ENCODE measurements around the gene TSPYL4.

Gene TSPYL4

GRCh38 chr6:116266803-116267202 lies 12.9 kb upstream of the TSPYL4 start:
- Histone ChIP-seq H3K4me1 (peaks cover 3 to 11% (median 9%) of the 10 kb centered on the region in 10 experiments; a peak in 18 of 20 replicates), H3K27ac (no peak overlapping the region)
- no peak for TF ChIP-seq Cebpa-rat (IDR thresholded peaks at IDR 0.05)

GRCh38 chr6:116265041-116265829 lies 11.4 kb upstream of the TSPYL4 start:
- peaks cover 25 to 52% (median 42%) of the 10 kb centered on the region in 11 experiments for H3K9me3 ChIP-seq (replicated peaks in 1 of 11)
- H3K27ac ChIP-seq = no peak overlapping the region
- peaks cover 3 to 11% (median 9%) of the 10 kb centered on the region in 10 experiments; a peak in 18 of 20 replicates for H3K4me1 ChIP-seq
- H4K20me1 ChIP-seq = no peaks in the 10 kb centered on the region; a peak in 1 of 22 replicates
- no peaks in the 10 kb centered on the region for H3K27me3 ChIP-seq
- peaks cover 24 to 57% (median 50%) of the 10 kb centered on the region in 11 experiments; a peak in 21 of 22 replicates for H3K36me3 ChIP-seq
- no peak overlapping the region for H3K9ac ChIP-seq
- no peak overlapping the region for H3K4me2 ChIP-seq
- no peak for TF ChIP-seq Cebpa-rat (IDR thresholded peaks at IDR 0.05)
- H3K4me3 ChIP-seq = no peak overlapping the region

More at GRCh38 chr6:116266803-116267202, 12.9 kb upstream of the TSPYL4 start:
- Histone ChIP-seq H3K9me3 (replicated peaks in 1 of 11) (peaks cover 25 to 38% (median 33%) of the 10 kb centered on the region in 11 experiments), H3K4me3 (no peak overlapping the region), H3K27me3 (no peaks in the 10 kb centered on the region), H3K4me2 (no peak overlapping the region), H3K36me3 (peaks cover 24 to 44% (median 39%) of the 10 kb centered on the region in 11 experiments), H4K20me1 (no peaks in the 10 kb centered on the region; a peak in 1 of 22 replicates), H3K9ac (no peak overlapping the region)

- Histone ChIP-seq H3K4me1 (peaks cover 3 to 9% (median 9%) of the 10 kb centered on the region in 10 experiments; a peak in 18 of 20 replicates), H3K9me3 (replicated peaks in 1 of 11) (peaks cover 25 to 54% (median 42%) of the 10 kb centered on the region in 11 experiments), H3K36me3 (peaks cover 30 to 72% (median 59%) of the 10 kb centered on the region in 11 experiments; a peak in 21 of 22 replicates), H3K27ac (no peak overlapping the region), H3K9ac (no peak overlapping the region), H3K4me3 (no peak overlapping the region), H3K4me2 (no peak overlapping the region), H3K27me3 (no peaks in the 10 kb centered on the region), H4K20me1 (no peaks in the 10 kb centered on the region; a peak in 1 of 22 replicates)
- TF ChIP-seq Cebpa-rat (IDR thresholded peaks at IDR 0.05) = no peak
Measured at GRCh38 chr6:116263353-116263752, 9.5 kb upstream of the TSPYL4 start.

GRCh38 chr6:116258520-116258919 lies 4.6 kb upstream of the TSPYL4 start:
- H3K9ac ChIP-seq = no peak overlapping the region
- peaks cover 14 to 35% (median 28%) of the 10 kb centered on the region in 11 experiments for H3K9me3 ChIP-seq (replicated peaks in 1 of 11)
- H3K27me3 ChIP-seq = no peaks in the 10 kb centered on the region
- no peaks in the 10 kb centered on the region for H4K20me1 ChIP-seq
- no peak for TF ChIP-seq Cebpa-rat (IDR thresholded peaks at IDR 0.05)
- peaks cover 10 to 17% (median 13%) of the 10 kb centered on the region in 10 experiments for H3K4me1 ChIP-seq
- peaks cover 13 to 45% (median 32%) of the 10 kb centered on the region in 11 experiments; a peak in 20 of 22 replicates for H3K36me3 ChIP-seq
- no peak overlapping the region for H3K4me3 ChIP-seq
- no peak overlapping the region for H3K4me2 ChIP-seq
- no peak overlapping the region for H3K27ac ChIP-seq

GRCh38 chr6:116256694-116257093 lies 2.8 kb upstream of the TSPYL4 start:
- TF ChIP-seq Cebpa-rat (IDR thresholded peaks at IDR 0.05) = no peak
- no peaks in the 10 kb centered on the region; a peak in 1 of 22 replicates for H4K20me1 ChIP-seq
- H3K36me3 ChIP-seq = peaks cover 7 to 43% (median 26%) of the 10 kb centered on the region in 11 experiments; a peak in 18 of 22 replicates
- H3K4me1 ChIP-seq = peaks cover 26 to 33% (median 29%) of the 10 kb centered on the region in 10 experiments
- H3K4me2 ChIP-seq = no peak overlapping the region
- H3K27ac ChIP-seq = no peak overlapping the region
- H3K9me3 ChIP-seq (replicated peaks in 1 of 11) = peaks cover 0 to 16% (median 9%) of the 10 kb centered on the region in 11 experiments; a peak in 13 of 22 replicates
- no peak overlapping the region for H3K9ac ChIP-seq
- H3K27me3 ChIP-seq = no peaks in the 10 kb centered on the region
- H3K4me3 ChIP-seq = no peak overlapping the region

GRCh38 chr6:116255246-116255800 lies 1.4 kb upstream of the TSPYL4 start:
- H3K36me3 ChIP-seq = peaks cover 4 to 30% (median 17%) of the 10 kb centered on the region in 11 experiments; a peak in 14 of 22 replicates
- H3K9ac ChIP-seq = peak overlapping the region in 10 of 11 experiments; percentile 85 to 93 (median 91); a peak in 17 of 22 replicates
- TF ChIP-seq Cebpa-rat (IDR thresholded peaks at IDR 0.05) = no peak
- H3K9me3 ChIP-seq (replicated peaks in 1 of 11) = peaks cover 0 to 7% (median 0%) of the 10 kb centered on the region in 11 experiments; a peak in 3 of 22 replicates
- H4K20me1 ChIP-seq = peaks cover 0 to 9% (median 0%) of the 10 kb centered on the region in 11 experiments; a peak in 4 of 22 replicates
- peaks cover 38 to 47% (median 43%) of the 10 kb centered on the region in 10 experiments for H3K4me1 ChIP-seq
- no peaks in the 10 kb centered on the region for H3K27me3 ChIP-seq
- peak overlapping the region in 7 of 10 experiments; percentile 89 to 98 (median 94); a peak in 8 of 20 replicates for H3K4me3 ChIP-seq
- H3K27ac ChIP-seq = peak overlapping the region in 5 of 11 experiments; percentile 88 to 93 (median 93); a peak in 11 of 22 replicates
- H3K4me2 ChIP-seq = peak overlapping the region; percentile 83 to 98 (median 94); a peak in 21 of 22 replicates

GRCh38 chr6:116254297-116255056 lies 602 bp upstream of the TSPYL4 start:
- peak overlapping the region; percentile 83 to 98 (median 94) for H3K4me2 ChIP-seq
- H4K20me1 ChIP-seq = peaks cover 0 to 9% (median 0%) of the 10 kb centered on the region in 11 experiments; a peak in 4 of 22 replicates
- H3K27me3 ChIP-seq = no peaks in the 10 kb centered on the region
- peaks cover 4 to 22% (median 14%) of the 10 kb centered on the region in 11 experiments; a peak in 13 of 22 replicates for H3K36me3 ChIP-seq
- H3K9me3 ChIP-seq (replicated peaks in 1 of 11) = 0 out of 22 replicates have a peak, but pooled peaks cover 0 to under 1% (median 0%) of the 10 kb centered on the region in 11 experiments
- H3K4me3 ChIP-seq = peak overlapping the region; percentile 89 to 98 (median 96)
- TF ChIP-seq Cebpa-rat (IDR thresholded peaks at IDR 0.05) = no peak
- peak overlapping the region; percentile 86 to 94 (median 92) for H3K27ac ChIP-seq
- H3K4me1 ChIP-seq = peaks cover 42 to 56% (median 50%) of the 10 kb centered on the region in 10 experiments
- peak overlapping the region; percentile 85 to 93 (median 90) for H3K9ac ChIP-seq

GRCh38 chr6:116253188-116253504 lies 729 bp downstream of the TSPYL4 start:
- H3K4me3 ChIP-seq = peak overlapping the region; percentile 89 to 98 (median 96)
- H3K4me2 ChIP-seq = peak overlapping the region; percentile 85 to 99 (median 95)
- peak overlapping the region; percentile 86 to 94 (median 92); a peak in 21 of 22 replicates for H3K27ac ChIP-seq
- peaks cover 42 to 58% (median 51%) of the 10 kb centered on the region in 10 experiments for H3K4me1 ChIP-seq
- peak overlapping the region; percentile 85 to 93 (median 90) for H3K9ac ChIP-seq
- TF ChIP-seq Cebpa-rat (IDR thresholded peaks at IDR 0.05) = no peak
- H3K9me3 ChIP-seq (replicated peaks in 1 of 11) = no peaks in the 10 kb centered on the region
- no peaks in the 10 kb centered on the region for H3K27me3 ChIP-seq
- peaks cover 0 to 13% (median 6%) of the 10 kb centered on the region in 11 experiments; a peak in 8 of 22 replicates for H3K36me3 ChIP-seq
- peaks cover 0 to 9% (median 0%) of the 10 kb centered on the region in 11 experiments; a peak in 4 of 22 replicates for H4K20me1 ChIP-seq
